Measurements from ENCODE around the gene ZNF3.
"Not testable (repeated sequence)": the region's sequence is repeated elsewhere in the genome, so short reads cannot be mapped to it uniquely, and the experiment has no call there.

Gene ZNF3

DNA sequence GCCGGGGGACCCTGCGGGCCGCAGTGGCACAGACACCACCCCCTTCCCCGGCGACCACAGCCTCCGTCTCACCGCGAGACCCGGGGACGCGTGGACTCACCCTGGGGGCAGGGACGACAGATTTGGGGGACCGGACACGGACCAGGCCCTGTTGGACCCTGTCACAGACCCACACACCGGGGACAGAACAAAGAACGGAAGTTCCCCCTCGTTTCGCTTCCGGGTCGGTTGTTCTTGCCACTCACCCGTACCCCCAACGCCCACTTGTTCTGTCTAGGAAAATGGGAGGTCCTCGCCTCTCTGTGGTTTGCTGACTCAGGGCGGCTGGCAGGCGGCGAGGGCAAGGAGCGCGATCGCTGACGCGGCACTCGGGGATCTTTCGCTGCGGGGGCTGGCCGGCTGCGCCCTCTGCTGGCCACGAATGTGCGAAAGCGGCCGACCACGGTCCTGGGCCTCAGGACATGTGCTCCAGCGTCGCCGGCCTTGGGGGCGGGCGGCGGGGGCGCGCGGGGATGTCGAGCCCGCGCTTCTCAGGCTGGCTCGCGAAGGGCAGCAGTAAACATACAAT, at the start of gene ZNF3:
Gene ZNF3, minus strand, starts transcription at position 189 of the 568 bp plus-strand sequence. CDS start 4,366 bp downstream, outside the sequence.
- DNase-seq (ENCODE audit: low read depth in 1 of 2, low spot score in 1 of 2), result peak; percentile 93 to 94

DNA sequence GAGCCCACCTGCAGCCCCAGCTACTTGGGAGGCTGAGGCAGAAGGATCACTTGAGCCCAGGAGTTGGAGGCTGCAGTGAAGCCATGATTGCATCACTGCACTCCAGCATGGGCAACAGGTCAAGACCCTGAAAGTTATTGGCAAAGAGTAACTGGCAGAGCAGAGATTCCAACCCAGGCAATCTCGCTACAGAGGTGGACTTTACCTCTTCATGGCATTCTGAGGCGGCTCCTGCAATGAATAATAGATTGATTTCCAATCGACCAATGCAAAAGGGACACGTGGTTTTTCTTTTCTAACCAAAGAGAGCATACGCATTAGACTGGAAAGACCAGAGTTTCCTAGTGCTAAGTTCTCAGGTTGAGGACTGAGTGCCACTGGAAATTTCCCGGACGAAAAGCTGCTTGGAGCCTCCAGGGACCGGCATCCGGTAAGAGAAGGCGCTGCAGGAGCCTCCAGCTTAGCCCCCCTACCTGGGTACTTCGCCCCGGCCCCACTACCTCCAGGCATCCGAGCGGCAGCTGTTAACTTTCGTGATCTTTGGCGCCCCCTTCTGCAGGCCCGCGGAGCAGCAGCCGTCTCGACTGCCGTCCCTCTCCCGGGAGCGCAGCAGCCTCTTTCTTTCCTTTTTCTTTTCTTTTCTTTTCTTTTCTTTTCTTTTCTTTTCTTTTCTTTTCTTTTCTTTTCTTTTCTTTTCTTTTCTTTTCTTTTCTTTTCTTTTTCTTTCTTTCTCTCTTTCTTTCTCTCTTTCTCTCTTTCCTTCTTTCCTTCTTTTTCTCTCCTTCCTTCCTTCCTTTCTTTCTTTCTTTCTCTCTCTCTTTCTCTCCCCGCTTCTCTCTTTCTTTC, 49.3 kb upstream of the ZNF3 start:
- DNase-seq (ENCODE audit: low read depth in 1 of 2, low spot score in 1 of 2), result peak; percentile 67 to 69

- DNase-seq (ENCODE audit: low read depth in 1 of 2, low spot score in 1 of 2), result not testable (repeated sequence)
These were observed 48.7 kb upstream of the ZNF3 start for GRCh38 chr7:100130220-100130607.

GRCh38 chr7:100128637-100128963, 47.1 kb upstream of the ZNF3 start:
- DNase-seq (ENCODE audit: low read depth in 1 of 2, low spot score in 1 of 2), result no peak

DNA sequence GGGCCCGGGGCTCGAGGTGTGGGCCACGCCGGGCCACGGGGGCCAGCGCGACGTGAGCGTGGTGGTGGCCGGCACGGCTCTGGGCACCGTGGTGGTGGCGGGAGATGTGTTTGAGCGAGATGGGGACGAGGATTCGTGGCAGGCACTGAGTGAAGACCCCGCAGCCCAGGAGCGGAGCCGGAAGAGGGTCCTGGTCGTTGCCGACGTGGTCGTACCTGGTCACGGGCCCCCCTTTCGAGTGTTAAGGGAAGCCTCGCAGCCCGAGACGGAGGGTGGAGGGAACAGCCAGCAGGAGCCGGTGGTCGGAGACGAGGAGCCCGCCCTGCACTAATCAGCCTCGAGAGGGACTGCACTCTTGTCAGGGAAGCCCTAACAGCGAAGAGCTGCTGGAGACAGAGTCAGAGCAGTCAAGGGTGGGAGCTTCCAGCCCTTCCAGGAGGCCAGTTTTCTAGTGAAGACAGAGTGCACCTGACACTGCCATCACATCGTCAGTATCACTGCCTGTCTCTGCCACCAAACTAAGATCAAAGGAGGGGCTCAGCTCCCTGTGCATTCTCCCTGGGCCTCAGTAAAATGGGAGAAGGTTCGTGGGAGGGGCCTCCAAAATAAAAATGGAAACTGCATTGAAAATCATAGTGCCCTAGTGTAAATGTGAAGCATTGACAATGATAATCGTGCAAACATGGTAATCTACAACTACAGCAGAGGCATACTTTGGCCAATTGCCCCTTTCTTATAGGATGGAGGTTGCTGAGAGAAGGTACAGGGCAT, 46.5 kb upstream of the ZNF3 start:
- DNase-seq (ENCODE audit: low read depth in 1 of 2, low spot score in 1 of 2), result peak in 1 of 2 donors; percentile 2

- DNase-seq (ENCODE audit: low read depth in 1 of 2, low spot score in 1 of 2), result peak; percentile 79 to 80
These were observed 45.7 kb upstream of the ZNF3 start, which contains the start of gene MBLAC1 for GRCh38 chr7:100126931-100127865. Gene MBLAC1 (plus strand): TSS chr7:100126967. CDS start chr7:100127396, 429 bp downstream.

DNA sequence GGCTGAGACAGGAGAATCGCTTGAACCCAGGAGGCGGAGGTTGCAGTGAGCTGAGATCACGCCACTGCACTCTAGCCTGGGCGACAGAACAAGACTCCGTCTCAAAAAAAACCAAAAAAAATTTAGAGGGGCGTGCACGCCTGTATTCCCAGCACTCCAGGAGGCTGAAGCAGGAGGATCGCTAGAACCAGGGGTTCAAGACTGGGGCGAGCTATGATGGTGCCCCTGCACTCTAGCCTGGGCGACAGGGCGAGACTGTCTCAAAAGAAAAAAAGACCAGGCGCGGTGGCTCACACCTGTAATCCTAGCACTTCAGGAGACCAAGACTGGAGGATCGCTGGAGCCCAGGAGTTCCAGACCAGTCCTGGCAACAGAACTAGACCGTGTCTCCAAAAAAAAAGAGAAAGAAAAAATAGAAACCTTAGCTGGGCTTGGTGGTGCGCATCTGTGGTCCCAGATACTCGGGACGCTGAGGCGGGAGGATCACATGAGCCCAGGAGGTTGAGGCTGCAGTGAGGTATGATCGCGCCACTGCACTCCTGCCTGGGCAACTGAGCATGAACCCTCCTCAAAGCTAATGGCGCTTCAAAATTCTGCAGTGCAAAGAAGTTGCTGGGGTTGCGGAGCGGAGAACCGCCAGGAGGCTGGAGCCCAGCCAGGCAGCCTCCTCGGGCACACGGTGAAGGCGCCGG, 44.9 kb upstream of the ZNF3 start:
- no peak for DNase-seq (ENCODE audit: low read depth in 1 of 2, low spot score in 1 of 2)

DNA sequence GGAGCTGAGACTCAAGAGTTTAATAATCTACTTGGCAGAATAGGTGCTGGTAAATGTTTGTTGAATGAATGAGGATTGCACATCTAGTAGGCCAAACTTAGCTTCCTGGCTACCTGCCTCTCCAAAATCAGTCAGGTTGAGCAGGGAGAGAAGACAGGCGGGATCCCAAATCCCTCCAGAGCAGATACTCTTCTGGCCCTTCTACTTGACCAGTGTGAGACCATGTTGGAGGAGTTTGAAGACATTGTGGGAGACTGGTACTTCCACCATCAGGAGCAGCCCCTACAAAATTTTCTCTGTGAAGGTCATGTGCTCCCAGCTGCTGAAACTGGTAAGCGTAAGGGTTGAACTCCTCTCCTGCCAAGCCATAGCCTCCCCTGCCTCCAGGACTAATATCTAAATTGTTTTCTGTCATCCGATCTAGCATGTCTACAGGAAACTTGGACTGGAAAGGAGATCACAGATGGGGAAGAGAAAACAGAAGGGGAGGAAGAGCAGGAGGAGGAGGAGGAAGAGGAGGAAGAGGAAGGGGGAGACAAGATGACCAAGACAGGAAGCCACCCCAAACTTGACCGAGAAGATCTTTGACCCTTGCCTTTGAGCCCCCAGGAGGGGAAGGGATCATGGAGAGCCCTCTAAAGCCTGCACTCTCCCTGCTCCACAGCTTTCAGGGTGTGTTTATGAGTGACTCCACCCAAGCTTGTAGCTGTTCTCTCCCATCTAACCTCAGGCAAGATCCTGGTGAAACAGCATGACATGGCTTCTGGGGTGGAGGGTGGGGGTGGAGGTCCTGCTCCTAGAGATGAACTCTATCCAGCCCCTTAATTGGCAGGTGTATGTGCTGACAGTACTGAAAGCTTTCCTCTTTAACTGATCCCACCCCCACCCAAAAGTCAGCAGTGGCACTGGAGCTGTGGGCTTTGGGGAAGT, 43.0 kb upstream of the ZNF3 start:
- DNase-seq (ENCODE audit: low read depth in 1 of 2, low spot score in 1 of 2), result no peak

- no peak for DNase-seq (ENCODE audit: low read depth in 1 of 2, low spot score in 1 of 2)
These were observed 41.0 kb upstream of the ZNF3 start for GRCh38 chr7:100122568-100122967.

DNA sequence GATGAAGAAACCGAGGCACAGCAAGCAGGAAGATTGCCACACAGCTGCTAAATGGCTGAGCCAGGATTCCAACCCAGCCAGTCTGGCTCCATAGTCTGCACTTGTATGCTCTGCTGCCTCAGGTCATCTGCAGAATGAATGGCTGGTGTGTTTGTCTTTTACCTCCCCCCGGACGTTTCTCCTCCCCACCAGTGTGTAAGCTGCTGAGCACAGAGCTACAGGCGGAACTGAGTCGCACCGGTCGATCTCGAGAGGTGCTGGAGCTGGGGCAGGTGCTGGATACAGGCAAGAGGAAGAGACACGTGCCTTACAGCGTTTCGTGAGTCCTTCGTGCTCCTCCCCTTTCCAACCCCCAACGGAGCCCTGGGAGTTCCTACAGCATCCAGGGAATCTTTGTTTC, 40.5 kb upstream of the ZNF3 start:
- no peak for DNase-seq (ENCODE audit: low read depth in 1 of 2, low spot score in 1 of 2)

GRCh38 chr7:100120733-100121036, 39.2 kb upstream of the ZNF3 start:
- no peak for DNase-seq (ENCODE audit: low read depth in 1 of 2, low spot score in 1 of 2)

- peak; percentile 49 to 52 for DNase-seq (ENCODE audit: low read depth in 1 of 2, low spot score in 1 of 2)
These were observed 38.6 kb upstream of the ZNF3 start for GRCh38 chr7:100119970-100120732.

GRCh38 chr7:100119072-100119969, 37.8 kb upstream of the ZNF3 start, which contains the start of the genes CNPY4 and TAF6:
Gene CNPY4 (plus strand): TSS chr7:100119634. CDS start chr7:100119745, 111 bp downstream.
Gene TAF6 (minus strand): TSS chr7:100119358. CDS start chr7:100114209, 5,149 bp downstream.
- DNase-seq (ENCODE audit: low read depth in 1 of 2, low spot score in 1 of 2), result peak; percentile 88 to 90

GRCh38 chr7:100118388-100119071, 37.0 kb upstream of the ZNF3 start:
- DNase-seq (ENCODE audit: low read depth in 1 of 2, low spot score in 1 of 2), result no peak

DNA sequence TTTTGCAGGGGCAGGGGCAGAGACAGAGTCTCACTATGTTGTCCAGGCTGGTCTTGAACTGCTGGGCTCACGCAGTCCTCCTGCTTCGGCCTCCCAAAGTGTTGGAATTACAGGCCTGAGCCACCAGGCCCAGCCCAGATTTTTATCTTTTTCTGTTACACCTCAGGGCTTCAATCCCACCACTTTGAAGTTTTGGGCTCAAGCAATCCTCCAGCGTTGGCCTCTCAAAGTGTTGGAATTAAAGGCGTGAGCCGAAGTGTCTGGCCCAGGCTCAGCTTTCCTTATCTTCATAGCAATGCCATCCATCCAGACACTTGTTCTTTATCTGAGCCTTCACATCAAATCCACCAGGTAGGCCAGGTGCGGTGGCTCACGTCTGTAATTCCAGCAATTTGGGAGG, 33.5 kb upstream of the ZNF3 start:
- DNase-seq (ENCODE audit: low read depth in 1 of 2, low spot score in 1 of 2), result no peak

GRCh38 chr7:100111914-100112313, 30.4 kb upstream of the ZNF3 start:
- no peak for DNase-seq (ENCODE audit: low read depth in 1 of 2, low spot score in 1 of 2)

DNA sequence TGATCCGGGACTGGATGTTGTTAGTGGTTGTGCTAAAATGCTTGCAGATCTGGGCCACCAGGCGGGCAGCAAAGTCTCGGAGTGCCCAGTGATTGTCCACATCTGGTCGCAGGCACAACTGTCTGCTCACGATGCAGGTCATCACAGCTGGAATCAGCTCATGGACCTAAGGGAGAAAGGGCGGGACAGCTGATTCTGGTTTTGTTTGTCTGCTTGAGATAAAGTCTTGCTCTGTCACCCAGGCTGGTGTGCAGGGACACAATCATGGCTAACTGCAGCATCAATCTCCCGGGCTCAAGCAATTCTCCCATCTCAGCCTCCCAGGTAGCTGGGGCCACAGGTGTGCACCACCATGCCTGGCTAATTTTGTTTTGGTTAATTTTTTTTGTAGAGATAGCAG, 29.6 kb upstream of the ZNF3 start:
- DNase-seq (ENCODE audit: low read depth in 1 of 2, low spot score in 1 of 2), result no peak
